Measurements from ENCODE around the gene MYADML2.
"Not testable (repeated sequence)": the region's sequence is repeated elsewhere in the genome, so short reads cannot be mapped to it uniquely, and the experiment has no call there.

MYADML2 gene

GRCh38 chr17:81984773-81985410 is 37.9 kb upstream of the MYADML2 start:
- ATAC-seq = no peak
- TF ChIP-seq TOX (CRISPR knock-in tag; IDR thresholded peaks at IDR 0.05; ENCODE audit: borderline replicate concordance) (no peak), CSRNP3 (CRISPR knock-in tag; IDR thresholded peaks at IDR 0.05) (no peak), CREB5 (CRISPR knock-in tag; IDR thresholded peaks at IDR 0.05; ENCODE audit: low read depth) (no peak), TCF4 (CRISPR knock-in tag; IDR thresholded peaks at IDR 0.05; ENCODE audit: borderline replicate concordance) (no peak), CSDC2 (CRISPR knock-in tag; IDR thresholded peaks at IDR 0.05) (no peak), GLIS3 (CRISPR knock-in tag; IDR thresholded peaks at IDR 0.05) (no peak), PPARA (CRISPR knock-in tag; IDR thresholded peaks at IDR 0.05; ENCODE audit: borderline replicate concordance) (no peak), RARB (CRISPR knock-in tag; IDR thresholded peaks at IDR 0.05) (no peak), ESRRG (CRISPR knock-in tag; IDR thresholded peaks at IDR 0.05) (no peak), ZFP3 (CRISPR knock-in tag; IDR thresholded peaks at IDR 0.05) (no peak), OSR1 (CRISPR knock-in tag; IDR thresholded peaks at IDR 0.05) (no peak), ISL1 (CRISPR knock-in tag; IDR thresholded peaks at IDR 0.05) (no peak), ZNF70 (CRISPR knock-in tag; IDR thresholded peaks at IDR 0.05) (no peak), ZNF8 (CRISPR knock-in tag; IDR thresholded peaks at IDR 0.05) (no peak)
- TF ChIP-seq, protein P1, sequence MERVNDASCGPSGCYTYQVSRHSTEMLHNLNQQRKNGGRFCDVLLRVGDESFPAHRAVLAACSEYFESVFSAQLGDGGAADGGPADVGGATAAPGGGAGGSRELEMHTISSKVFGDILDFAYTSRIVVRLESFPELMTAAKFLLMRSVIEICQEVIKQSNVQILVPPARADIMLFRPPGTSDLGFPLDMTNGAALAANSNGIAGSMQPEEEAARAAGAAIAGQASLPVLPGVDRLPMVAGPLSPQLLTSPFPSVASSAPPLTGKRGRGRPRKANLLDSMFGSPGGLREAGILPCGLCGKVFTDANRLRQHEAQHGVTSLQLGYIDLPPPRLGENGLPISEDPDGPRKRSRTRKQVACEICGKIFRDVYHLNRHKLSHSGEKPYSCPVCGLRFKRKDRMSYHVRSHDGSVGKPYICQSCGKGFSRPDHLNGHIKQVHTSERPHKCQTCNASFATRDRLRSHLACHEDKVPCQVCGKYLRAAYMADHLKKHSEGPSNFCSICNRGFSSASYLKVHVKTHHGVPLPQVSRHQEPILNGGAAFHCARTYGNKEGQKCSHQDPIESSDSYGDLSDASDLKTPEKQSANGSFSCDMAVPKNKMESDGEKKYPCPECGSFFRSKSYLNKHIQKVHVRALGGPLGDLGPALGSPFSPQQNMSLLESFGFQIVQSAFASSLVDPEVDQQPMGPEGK (CRISPR knock-in tag; IDR thresholded peaks at IDR 0.05; ENCODE audit: borderline replicate concordance) = no peak

GRCh38 chr17:81983639-81984373 is 36.8 kb upstream of the MYADML2 start:
- TF ChIP-seq TSHZ2 (CRISPR knock-in tag; IDR thresholded peaks at IDR 0.05) = no peak
- no peak for TF ChIP-seq PPARA (CRISPR knock-in tag; IDR thresholded peaks at IDR 0.05; ENCODE audit: borderline replicate concordance)
- no peak for TF ChIP-seq OSR1 (CRISPR knock-in tag; IDR thresholded peaks at IDR 0.05)
- no peak for TF ChIP-seq RARB (CRISPR knock-in tag; IDR thresholded peaks at IDR 0.05)
- no peak for ATAC-seq

DNA sequence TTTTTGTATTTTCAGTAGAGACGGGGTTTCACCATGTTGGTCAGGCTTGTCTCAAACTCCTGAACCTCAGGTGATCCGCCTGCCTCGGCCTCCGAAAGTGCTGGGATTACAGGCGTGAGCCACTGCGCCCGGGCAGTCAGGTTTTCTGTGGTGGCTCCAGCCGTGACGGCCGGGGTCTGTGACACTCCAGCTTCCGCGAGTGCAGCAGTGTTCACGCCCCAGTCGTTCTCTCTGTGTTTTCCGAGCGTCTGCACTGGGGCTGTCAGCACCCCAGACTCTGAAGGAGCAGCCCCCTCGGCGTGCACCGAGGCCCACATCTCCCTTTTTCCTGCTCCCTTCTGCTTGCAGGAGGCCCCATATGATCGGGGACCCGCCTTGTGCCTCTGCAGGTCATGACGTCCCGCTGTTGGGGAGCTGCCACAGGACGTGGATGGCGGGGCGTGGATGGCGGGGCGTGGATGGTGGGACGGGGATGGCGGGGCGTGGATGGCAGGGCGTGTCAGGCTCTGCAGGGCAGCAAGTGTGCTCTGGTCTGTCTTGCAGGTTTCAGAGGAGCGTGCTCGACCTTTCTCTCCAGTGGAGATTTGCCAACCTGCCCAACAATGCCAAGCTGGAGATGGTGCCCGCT is 36.1 kb upstream of the MYADML2 start:
- TF ChIP-seq TCF4 (CRISPR knock-in tag; IDR thresholded peaks at IDR 0.05; ENCODE audit: borderline replicate concordance) (no peak), ISL1 (CRISPR knock-in tag; IDR thresholded peaks at IDR 0.05) (no peak), CSDC2 (CRISPR knock-in tag; IDR thresholded peaks at IDR 0.05) (no peak), TOX (CRISPR knock-in tag; IDR thresholded peaks at IDR 0.05; ENCODE audit: borderline replicate concordance) (no peak), ESRRG (CRISPR knock-in tag; IDR thresholded peaks at IDR 0.05) (no peak), CSRNP3 (CRISPR knock-in tag; IDR thresholded peaks at IDR 0.05) (no peak), SNAI2 (CRISPR knock-in tag; IDR thresholded peaks at IDR 0.05) (no peak), ZNF8 (CRISPR knock-in tag; IDR thresholded peaks at IDR 0.05) (no peak), ZC3H10 (CRISPR knock-in tag; IDR thresholded peaks at IDR 0.05) (no peak), ZFP3 (CRISPR knock-in tag; IDR thresholded peaks at IDR 0.05) (no peak), ZNF565 (CRISPR knock-in tag; conservative IDR thresholded peaks at IDR 0.05; ENCODE audit: low read depth) (no peak), BACH2 (CRISPR knock-in tag; IDR thresholded peaks at IDR 0.05; ENCODE audit: borderline replicate concordance) (no peak), PPARA (CRISPR knock-in tag; IDR thresholded peaks at IDR 0.05; ENCODE audit: borderline replicate concordance) (no peak), ARNTL (CRISPR knock-in tag; IDR thresholded peaks at IDR 0.05; ENCODE audit: borderline replicate concordance, low read depth) (no peak)
- TF ChIP-seq, protein P1 (CRISPR knock-in tag; IDR thresholded peaks at IDR 0.05; ENCODE audit: borderline replicate concordance) = no peak
- no peak for ATAC-seq

DNA sequence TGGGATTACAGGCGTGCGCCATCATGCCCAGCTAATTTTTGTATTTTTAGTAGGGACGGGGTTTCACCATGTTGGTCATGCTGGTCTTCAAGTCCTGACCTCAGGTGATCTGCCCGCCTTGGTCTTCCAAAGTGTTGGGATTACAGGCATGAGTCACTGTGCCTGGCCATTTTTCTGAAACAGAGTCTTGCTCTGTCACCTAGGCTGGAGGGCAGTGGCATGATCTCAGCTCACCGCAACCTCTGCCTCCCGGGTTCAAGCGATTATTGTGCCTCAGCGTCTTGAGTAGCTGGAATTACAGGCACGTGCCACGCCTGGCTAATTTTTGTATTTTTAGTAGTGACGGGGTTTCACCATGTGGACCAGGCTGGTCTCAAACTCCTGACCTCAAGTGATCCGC is 34.5 kb upstream of the MYADML2 start:
- not testable (repeated sequence) for ATAC-seq

All from SK-N-SH treated with all-trans-retinoic acid at 6 μM for 48 hours (cell line).